Lower lobe of right lung (tissue), 2 donors: ENCODE data around the gene KIF26B. TPM values are rescaled to one million over a fixed set of nuclear protein-coding genes. Genes with fewer than 3 reads are reported as not detected.

Experiments used
- ATAC-seq, 2 donors: fragments of 200-7000 bp; cut with Tn5 transposase; one replicate each; pipeline ENCODE4 v1.9.1; 2020 to 2022; ENCODE audit warnings: mild to moderate bottlenecking in 2 of 2, moderate library complexity in 2 of 2
- DNase-seq: peaks from one replicate; pipeline ENCODE4 v3.0.0-alpha.2; 2020
- H3K27ac ChIP-seq: fragments of 200-600 bp; one replicate; pipeline ENCODE4 v1.8.0; 2022
- H3K27me3 ChIP-seq: fragments of 200-600 bp; one replicate; pipeline ENCODE4 v1.8.0; 2022; ENCODE audit warnings: low read depth
- H3K36me3 ChIP-seq: fragments of 200-600 bp; one replicate; pipeline ENCODE4 v1.8.0; 2022; ENCODE audit warnings: mild to moderate bottlenecking
- H3K4me1 ChIP-seq: fragments of 200-600 bp; one replicate; pipeline ENCODE4 v1.8.0; 2022
- H3K4me3 ChIP-seq: fragments of 200-600 bp; one replicate; pipeline ENCODE4 v1.8.0; 2022; ENCODE audit warnings: mild to moderate bottlenecking
- H3K9me3 ChIP-seq: fragments of 200-600 bp; one replicate; pipeline ENCODE4 v1.8.0; 2022
- CTCF ChIP-seq: fragments of 200-600 bp; IDR thresholded peaks from one replicate; pipeline ENCODE4 v1.8.0; 2022; ENCODE audit warnings: antibody characterized with exemption, mild to moderate bottlenecking
- intact Hi-C: fragments of 100-400 bp; cut with DNase I; formaldehyde crosslinking; loops from one replicate; pipeline ENCODE4 v1.11.0; 2022
- total RNA-seq: library from RNA; stranded (reverse); fragmentation: NEBNext Ultra II Directional; extraction: Animal tissue kit (Norgen Biotek cat#: 25700); gene quantifications from one replicate; pipeline ENCODE4 v1.2.1, GENCODE V29; 2021
- donor health status: DM: no; HTN: yes; CAD: no; lungs with severe emphysema.

The KIF26B gene
- total RNA-seq, 1 donor from 2014 or later: 1.2 TPM

- Histone ChIP-seq H3K9me3 (no peaks in the 10 kb centered on the region), H3K36me3 (no peaks in the 10 kb centered on the region), H3K4me3 (no peak overlapping the region), H3K27me3 (no peaks in the 10 kb centered on the region), H3K27ac (no peak overlapping the region), H3K4me1 (no peaks in the 10 kb centered on the region)
- ATAC-seq (no peak), DNase-seq (no peak)
- TF ChIP-seq CTCF: no peak
- intact Hi-C loops: no loop called here
Observed at GRCh38 chr1:245566134-245566533, 411.3 kb downstream of the KIF26B start.

- H3K9me3 ChIP-seq: no peaks in the 10 kb centered on the region
- no peaks in the 10 kb centered on the region for H3K27me3 ChIP-seq
- DNase-seq (no peak), ATAC-seq (no peak)
- no peaks in the 10 kb centered on the region for H3K36me3 ChIP-seq
- H3K4me1 ChIP-seq: no peaks in the 10 kb centered on the region
- no peak overlapping the region for H3K27ac ChIP-seq
- intact Hi-C loops: no loop called here
- TF ChIP-seq CTCF: no peak
- H3K4me3 ChIP-seq: no peak overlapping the region
Observed at GRCh38 chr1:245566952-245567351, 412.2 kb downstream of the KIF26B start.

GRCh38 chr1:245571815-245572294 lies 417.1 kb downstream of the KIF26B start:
- no peaks in the 10 kb centered on the region for H3K27me3 ChIP-seq
- ATAC-seq (no peak), DNase-seq (no peak)
- no peak overlapping the region for H3K27ac ChIP-seq
- no peak for TF ChIP-seq CTCF
- H3K9me3 ChIP-seq: no peaks in the 10 kb centered on the region
- intact Hi-C loops: no loop called here
- no peaks in the 10 kb centered on the region for H3K4me1 ChIP-seq
- H3K36me3 ChIP-seq: no peaks in the 10 kb centered on the region
- no peak overlapping the region for H3K4me3 ChIP-seq

GRCh38 chr1:245572709-245573108 lies 417.9 kb downstream of the KIF26B start:
- H3K4me1 ChIP-seq: no peaks in the 10 kb centered on the region
- no peak overlapping the region for H3K27ac ChIP-seq
- no peaks in the 10 kb centered on the region for H3K27me3 ChIP-seq
- DNase-seq (no peak), ATAC-seq (no peak)
- intact Hi-C loops: no loop called here
- no peaks in the 10 kb centered on the region for H3K9me3 ChIP-seq
- H3K36me3 ChIP-seq: no peaks in the 10 kb centered on the region
- TF ChIP-seq CTCF: no peak
- H3K4me3 ChIP-seq: no peak overlapping the region

GRCh38 chr1:245575710-245576109 lies 420.9 kb downstream of the KIF26B start:
- no peak overlapping the region for H3K4me3 ChIP-seq
- no peaks in the 10 kb centered on the region for H3K36me3 ChIP-seq
- TF ChIP-seq CTCF: no peak
- H3K4me1 ChIP-seq: no peaks in the 10 kb centered on the region
- H3K27ac ChIP-seq: no peak overlapping the region
- no peak for DNase-seq
- H3K9me3 ChIP-seq: no peaks in the 10 kb centered on the region
- intact Hi-C loops: no loop called here
- ATAC-seq: no peak
- H3K27me3 ChIP-seq: no peaks in the 10 kb centered on the region

- Histone ChIP-seq H3K9me3 (no peaks in the 10 kb centered on the region), H3K27ac (no peak overlapping the region), H3K27me3 (no peaks in the 10 kb centered on the region), H3K36me3 (no peaks in the 10 kb centered on the region), H3K4me3 (no peak overlapping the region), H3K4me1 (no peaks in the 10 kb centered on the region)
- intact Hi-C loops: no loop called here
- TF ChIP-seq CTCF: no peak
- DNase-seq (no peak), ATAC-seq (no peak)
Observed at GRCh38 chr1:245576323-245576722, 421.5 kb downstream of the KIF26B start.
